Measurements from ENCODE around the gene CCDC57. TPM values are rescaled to one million over a fixed set of nuclear protein-coding genes. Genes with fewer than 3 reads are reported as not detected.
"Not testable (repeated sequence)": the region's sequence is repeated elsewhere in the genome, so short reads cannot be mapped to it uniquely, and the experiment has no call there.

The CCDC57 gene
- polyA plus RNA-seq, 3 donors: 17.1 to 43.8 (median 20.1) TPM

- Histone ChIP-seq H3K4me1 (ENCODE audit: control insufficient read depth in 1 of 2, insufficient read depth in 2 of 2, low read length in 2 of 2) (no peaks in the 10 kb centered on the region), H3K27ac (ENCODE audit: low read depth in 1 of 2, low read length in 2 of 2) (no peak overlapping the region), H3K4me2 (replicated peaks; ENCODE audit: extremely low read depth, low read length, poor library complexity, severe bottlenecking) (no peak overlapping the region), H3K27me3 (ENCODE audit: control insufficient read depth in 2 of 2, insufficient read depth in 2 of 2, low read length in 2 of 2) (no peaks in the 10 kb centered on the region), H4K20me1 (ENCODE audit: insufficient read depth, low read length) (peaks cover 94% of the 10 kb centered on the region), H3K9me3 (replicated peaks in 1 of 2; ENCODE audit: control insufficient read depth in 1 of 2, insufficient read depth in 1 of 2, low read length in 2 of 2) (no peaks in the 10 kb centered on the region), H3K36me3 (replicated peaks in 1 of 2; ENCODE audit: control insufficient read depth in 1 of 2, insufficient read depth in 2 of 2, low read length in 2 of 2) (peaks cover 83 to 87% of the 10 kb centered on the region in 2 donors), H3K9ac (ENCODE audit: insufficient read depth, low read length, poor library complexity, severe bottlenecking) (no peak overlapping the region), H3K4me3 (replicated peaks in 1 of 3; ENCODE audit: low read depth in 2 of 3, low read length in 3 of 3) (no peak overlapping the region), H2AFZ (ENCODE audit: insufficient read depth, low read depth, low read length, poor library complexity, severe bottlenecking) (no peak overlapping the region), H3K79me2 (ENCODE audit: insufficient read depth, low read length) (peaks cover 81% of the 10 kb centered on the region)
- Mint-ChIP-seq H3K4me3 (no peak overlapping the region), H3K36me3 (peaks cover 78 to 84% of the 10 kb centered on the region in 2 donors), H3K27ac (peak overlapping the region in 1 of 7 donors; percentile 50), H3K9me3 (peaks cover 0 to 4% (median 0%) of the 10 kb centered on the region in 7 donors), H3K4me1 (peaks cover 8% of the 10 kb centered on the region), H3K27me3 (ENCODE audit: low read depth in 3 of 3) (no peaks in the 10 kb centered on the region)
- WGBS (ENCODE audit: insufficient coverage): 98% methylated on average over 9 of the region's 14 CpGs
- no peak for TF ChIP-seq CTCF (IDR thresholded peaks at IDR 0.05)
- no peak for DNase-seq
- intact Hi-C loops (cut with micrococcal nuclease): no loop called here
Measured at GRCh38 chr17:82256242-82256885, 43.7 kb upstream of the CCDC57 start.

- Histone ChIP-seq H3K9me3 (replicated peaks in 1 of 2; ENCODE audit: control insufficient read depth in 1 of 2, insufficient read depth in 1 of 2, low read length in 2 of 2) (no peaks in the 10 kb centered on the region), H3K36me3 (replicated peaks in 1 of 2; ENCODE audit: control insufficient read depth in 1 of 2, insufficient read depth in 2 of 2, low read length in 2 of 2) (peaks cover 83 to 87% of the 10 kb centered on the region in 2 donors), H3K27ac (ENCODE audit: low read depth in 1 of 2, low read length in 2 of 2) (peak overlapping the region in 1 of 2 donors; percentile 10), H3K79me2 (ENCODE audit: insufficient read depth, low read length) (peaks cover 81% of the 10 kb centered on the region), H4K20me1 (ENCODE audit: insufficient read depth, low read length) (peaks cover 94% of the 10 kb centered on the region), H3K4me3 (replicated peaks in 1 of 3; ENCODE audit: low read depth in 2 of 3, low read length in 3 of 3) (no peak overlapping the region), H3K27me3 (ENCODE audit: control insufficient read depth in 2 of 2, insufficient read depth in 2 of 2, low read length in 2 of 2) (no peaks in the 10 kb centered on the region), H3K4me1 (ENCODE audit: control insufficient read depth in 1 of 2, insufficient read depth in 2 of 2, low read length in 2 of 2) (no peaks in the 10 kb centered on the region), H3K4me2 (replicated peaks; ENCODE audit: extremely low read depth, low read length, poor library complexity, severe bottlenecking) (no peak overlapping the region), H3K9ac (ENCODE audit: insufficient read depth, low read length, poor library complexity, severe bottlenecking) (no peak overlapping the region), H2AFZ (ENCODE audit: insufficient read depth, low read depth, low read length, poor library complexity, severe bottlenecking) (no peak overlapping the region)
- Mint-ChIP-seq H3K4me1 (peaks cover 5% of the 10 kb centered on the region), H3K27ac (peak overlapping the region in 3 of 7 donors; percentile 10 to 50 (median 26)), H3K4me3 (no peak overlapping the region), H3K36me3 (peaks cover 78 to 84% of the 10 kb centered on the region in 2 donors), H3K27me3 (ENCODE audit: low read depth in 3 of 3) (no peaks in the 10 kb centered on the region), H3K9me3 (peaks cover 0 to 4% (median 0%) of the 10 kb centered on the region in 7 donors)
- WGBS (ENCODE audit: insufficient coverage): 93% methylated on average over 9 of the region's 15 CpGs
- no peak for DNase-seq
- intact Hi-C loops (cut with micrococcal nuclease): no loop called here
- TF ChIP-seq CTCF (IDR thresholded peaks at IDR 0.05): no peak
Measured at GRCh38 chr17:82255402-82255972, 42.8 kb upstream of the CCDC57 start.

GRCh38 chr17:82254746-82255145 lies 42.1 kb upstream of the CCDC57 start:
- H3K4me1 ChIP-seq (ENCODE audit: control insufficient read depth in 1 of 2, insufficient read depth in 2 of 2, low read length in 2 of 2); H2AFZ ChIP-seq (ENCODE audit: insufficient read depth, low read depth, low read length, poor library complexity, severe bottlenecking); H3K9me3 ChIP-seq (replicated peaks in 1 of 2; ENCODE audit: control insufficient read depth in 1 of 2, insufficient read depth in 1 of 2, low read length in 2 of 2); DNase-seq; intact Hi-C loops (cut with micrococcal nuclease); H3K27me3 ChIP-seq (ENCODE audit: control insufficient read depth in 2 of 2, insufficient read depth in 2 of 2, low read length in 2 of 2); H3K4me3 ChIP-seq (replicated peaks in 1 of 3; ENCODE audit: low read depth in 2 of 3, low read length in 3 of 3); H3K27ac Mint-ChIP-seq; H3K4me2 ChIP-seq (replicated peaks; ENCODE audit: extremely low read depth, low read length, poor library complexity, severe bottlenecking); H3K9ac ChIP-seq (ENCODE audit: insufficient read depth, low read length, poor library complexity, severe bottlenecking); H3K27ac ChIP-seq (ENCODE audit: low read depth in 1 of 2, low read length in 2 of 2); H3K27me3 Mint-ChIP-seq (ENCODE audit: low read depth in 3 of 3); H3K9me3 Mint-ChIP-seq; H3K4me1 Mint-ChIP-seq; H3K4me3 Mint-ChIP-seq: not testable (repeated sequence)
- Histone ChIP-seq H3K79me2 (ENCODE audit: insufficient read depth, low read length) (peaks cover 85% of the 10 kb centered on the region), H4K20me1 (ENCODE audit: insufficient read depth, low read length) (peaks cover 94% of the 10 kb centered on the region), H3K36me3 (replicated peaks in 1 of 2; ENCODE audit: control insufficient read depth in 1 of 2, insufficient read depth in 2 of 2, low read length in 2 of 2) (peaks cover 84 to 87% of the 10 kb centered on the region in 2 donors)
- peaks cover 77 to 84% of the 10 kb centered on the region in 2 donors for H3K36me3 Mint-ChIP-seq
- 98% methylated on average over 33 of the region's 33 CpGs for WGBS (ENCODE audit: insufficient coverage)

All from CD14-positive monocyte (primary cell).